H9 (cell line): ENCODE results near the gene SPAG17. TPM values are rescaled to one million over a fixed set of nuclear protein-coding genes. Genes with fewer than 3 reads are reported as not detected.

ENCODE experiments used
- DNase-seq: peaks from one replicate; pipeline ENCODE4 v3.0.0-alpha.2; 2017
- H2AFZ ChIP-seq: one replicate; pipeline ENCODE4 v1.6.1; 2013; ENCODE audit warnings: mild to moderate bottlenecking, low read length, control low read depth, moderate library complexity
- H2AK5ac ChIP-seq: 2 replicates; pipeline ENCODE4 v1.6.1; 2013; ENCODE audit warnings: low read length, control low read depth, mixed read lengths; ENCODE audit not compliant: insufficient read length
- H2BK120ac ChIP-seq: one replicate; pipeline ENCODE4 v1.6.1; 2013; ENCODE audit warnings: low read depth, mild to moderate bottlenecking, low read length, control low read depth, inconsistent platforms; ENCODE audit not compliant: poor library complexity, severe bottlenecking
- H2BK12ac ChIP-seq: 2 replicates; pipeline ENCODE4 v1.6.1; 2013; ENCODE audit warnings: low read length, control low read depth, mixed read lengths, low read depth; ENCODE audit not compliant: insufficient read length
- H2BK15ac ChIP-seq: 2 replicates; pipeline ENCODE4 v1.6.1; 2013; ENCODE audit warnings: low read depth, low read length, control low read depth
- H2BK20ac ChIP-seq: one replicate; pipeline ENCODE4 v1.6.1; 2013; ENCODE audit warnings: low read depth, mild to moderate bottlenecking, low read length, control low read depth, inconsistent platforms; ENCODE audit not compliant: poor library complexity, severe bottlenecking
- H2BK5ac ChIP-seq: 2 replicates; pipeline ENCODE4 v1.6.1; 2013; ENCODE audit warnings: low read length, control low read depth, mixed read lengths; ENCODE audit not compliant: insufficient read length
- H3K14ac ChIP-seq: 2 replicates; pipeline ENCODE4 v1.6.1; 2013; ENCODE audit warnings: low read length, control low read depth; ENCODE audit not compliant: insufficient read depth
- H3K18ac ChIP-seq: 2 replicates; pipeline ENCODE4 v1.6.1; 2013; ENCODE audit warnings: low read depth, mild to moderate bottlenecking, mixed read lengths, low read length, control low read depth; ENCODE audit not compliant: insufficient read length
- H3K23ac ChIP-seq: 2 replicates; pipeline ENCODE4 v1.6.1; 2013; ENCODE audit warnings: low read length, control low read depth, mixed read lengths, low read depth; ENCODE audit not compliant: insufficient read length
- H3K23me2 ChIP-seq: 2 replicates; pipeline ENCODE4 v1.6.1; 2013; ENCODE audit warnings: low read depth, mild to moderate bottlenecking, mixed read lengths, low read length, control low read depth; ENCODE audit not compliant: insufficient read length, poor library complexity, severe bottlenecking
- H3K27ac ChIP-seq: 2 replicates; pipeline ENCODE4 v1.5.1; 2013; ENCODE audit warnings: low read length, control low read depth, mixed read lengths, low read depth; ENCODE audit not compliant: insufficient read length
- H3K27me3 ChIP-seq: 2 replicates; pipeline ENCODE4 v1.6.1; 2013; ENCODE audit warnings: low read length, control low read depth, inconsistent platforms; ENCODE audit not compliant: insufficient read depth
- H3K4ac ChIP-seq: 2 replicates; pipeline ENCODE4 v1.6.1; 2013; ENCODE audit warnings: low read depth, mild to moderate bottlenecking, control low read depth, inconsistent platforms, low read length, moderate library complexity
- H3K4me1 ChIP-seq: 2 replicates; pipeline ENCODE4 v1.6.1; 2013; ENCODE audit warnings: low read length, control low read depth, inconsistent platforms; ENCODE audit not compliant: insufficient read depth
- H3K4me2 ChIP-seq: 2 replicates; pipeline ENCODE4 v1.6.1; 2013; ENCODE audit warnings: low read length, control low read depth, mixed read lengths; ENCODE audit not compliant: insufficient read length, insufficient read depth
- H3K56ac ChIP-seq: 2 replicates; pipeline ENCODE4 v1.6.1; 2013; ENCODE audit warnings: low read depth, mild to moderate bottlenecking, mixed read lengths, low read length, control low read depth; ENCODE audit not compliant: insufficient read length
- H3K79me1 ChIP-seq: 2 replicates; pipeline ENCODE4 v1.6.1; 2013; ENCODE audit warnings: low read depth, mild to moderate bottlenecking, moderate library complexity, low read length, control low read depth, inconsistent platforms; ENCODE audit not compliant: insufficient read depth, poor library complexity, severe bottlenecking
- H3K79me2 ChIP-seq: 2 replicates; pipeline ENCODE4 v1.6.1; 2013; ENCODE audit warnings: low read length, control low read depth, inconsistent platforms; ENCODE audit not compliant: insufficient read depth
- H3K9ac ChIP-seq: 2 replicates; pipeline ENCODE4 v1.6.1; 2013; ENCODE audit warnings: low read length, control low read depth, mixed read lengths; ENCODE audit not compliant: insufficient read length; ENCODE audit errors: extremely low read depth
- H3K9me3 ChIP-seq: one replicate; pipeline ENCODE4 v1.6.1; 2013; ENCODE audit warnings: low read depth, low read length, inconsistent platforms; ENCODE audit not compliant: control insufficient read depth
- H3T11ph ChIP-seq: one replicate; pipeline ENCODE4 v1.6.1; 2013; ENCODE audit warnings: mild to moderate bottlenecking, low read length, control low read depth, inconsistent platforms
- H4K20me1 ChIP-seq: one replicate; pipeline ENCODE4 v1.6.1; 2013; ENCODE audit not compliant: control insufficient read depth, insufficient read length, insufficient read depth
- H4K5ac ChIP-seq: 2 replicates; pipeline ENCODE4 v1.6.1; 2013; ENCODE audit warnings: low read depth, mild to moderate bottlenecking, mixed read lengths, low read length, control low read depth; ENCODE audit not compliant: insufficient read length
- H4K8ac ChIP-seq: replicated peaks from 2 replicates; pipeline ENCODE4 v1.6.1; 2013; ENCODE audit warnings: low read length, control low read depth, mixed read lengths, low read depth; ENCODE audit not compliant: insufficient read length
- H4K91ac ChIP-seq: 2 replicates; pipeline ENCODE4 v1.6.1; 2013; ENCODE audit warnings: low read depth, mild to moderate bottlenecking, moderate library complexity, mixed read lengths, low read length, control low read depth; ENCODE audit not compliant: insufficient read length
- H3K27ac Mint-ChIP-seq, 3 experiments: 2 replicates in 2 of 3; 3 replicates in 1 of 3; pipeline ENCODE4 v1.8.0; 2020 to 2021; ENCODE audit warnings: mixed read lengths in 3 of 3, mild to moderate bottlenecking in 1 of 3, moderate library complexity in 1 of 3
- H3K27me3 Mint-ChIP-seq: 2 replicates; pipeline ENCODE4 v1.8.0; 2021; ENCODE audit warnings: low read depth, mild to moderate bottlenecking, moderate library complexity, mixed read lengths
- H3K36me3 Mint-ChIP-seq, 3 experiments: 2 replicates in 2 of 3; 3 replicates in 1 of 3; pipeline ENCODE4 v1.8.0; 2020 to 2021; ENCODE audit warnings: low read depth in 3 of 3, mixed read lengths in 3 of 3; ENCODE audit not compliant: insufficient read depth in 1 of 3
- H3K4me1 Mint-ChIP-seq, 2 experiments: 2 replicates each; pipeline ENCODE4 v1.8.0; 2020; ENCODE audit warnings: mixed read lengths in 2 of 2
- H3K4me3 Mint-ChIP-seq, 2 experiments: 2 replicates in 1 of 2; 3 replicates in 1 of 2; pipeline ENCODE4 v1.8.0; 2020 to 2021; ENCODE audit warnings: mild to moderate bottlenecking in 2 of 2, mixed read lengths in 2 of 2, moderate library complexity in 1 of 2
- H3K9me3 Mint-ChIP-seq, 2 experiments: 2 replicates in 1 of 2; 3 replicates in 1 of 2; pipeline ENCODE4 v1.8.0; 2020; ENCODE audit warnings: mild to moderate bottlenecking in 2 of 2, mixed read lengths in 2 of 2, moderate library complexity in 1 of 2
- CTCF ChIP-seq: fragments of 200-600 bp; sonication (generic); conservative IDR thresholded peaks from 3 replicates; pipeline ENCODE4 v1.8.0; 2021; ENCODE audit warnings: antibody characterized with exemption, mild to moderate bottlenecking
- WGBS: extraction: QIAGEN DNeasy Blood & Tissue Kit; methylation state at CpG from one replicate; pipeline ENCODE4 v1.1.7; 2013; ENCODE audit warnings: missing lambda C conversion rate, low lambda C conversion rate, mixed read lengths; ENCODE audit not compliant: insufficient read length; ENCODE audit errors: extremely low coverage; 5-methylcytosine and 5-hydroxymethylcytosine counted together
- total RNA-seq: library from RNA; stranded (reverse); gene quantifications from 2 replicates; pipeline ENCODE4 v1.2.1, GENCODE V29; 2021

Gene SPAG17
- total RNA-seq, 1 experiment from 2014 or later: 0.37 TPM

DNA sequence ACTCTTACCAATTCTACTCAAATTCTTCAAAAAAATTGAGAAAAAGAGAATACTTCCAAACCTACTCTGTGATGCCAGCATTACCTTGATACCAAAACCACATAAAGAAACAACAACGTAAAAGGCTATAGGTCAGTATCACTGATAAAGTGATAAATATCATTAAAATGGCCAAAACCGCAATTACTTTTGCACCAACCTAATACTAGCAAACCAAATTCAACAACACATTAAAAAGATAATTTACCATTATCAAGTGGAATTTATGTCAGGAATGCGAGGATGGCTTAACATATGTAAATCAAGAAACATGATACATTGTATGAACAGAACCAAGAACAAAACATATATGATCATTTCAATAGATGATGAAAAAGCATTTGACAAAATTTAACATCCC is 7.0 kb downstream of the SPAG17 start:
- Mint-ChIP-seq H3K9me3 (peaks cover 14 to 16% of the 10 kb centered on the region in 2 experiments; a peak in 4 of 5 replicates), H3K4me3 (no peak overlapping the region), H3K27ac (no peak overlapping the region), H3K4me1 (no peaks in the 10 kb centered on the region), H3K36me3 (peaks cover 0 to 4% (median 3%) of the 10 kb centered on the region in 3 experiments; a peak in 2 of 7 replicates), H3K27me3 (no peaks in the 10 kb centered on the region)
- Histone ChIP-seq H3K9me3 (no peaks in the 10 kb centered on the region), H3K9ac (no peak overlapping the region), H4K5ac (no peak overlapping the region), H2AK5ac (no peak overlapping the region), H3K4ac (no peak overlapping the region), H3K56ac (no peak overlapping the region), H2BK15ac (no peak overlapping the region), H2AFZ (no peak overlapping the region), H3T11ph (no peak overlapping the region), H3K79me1 (no peaks in the 10 kb centered on the region), H3K14ac (no peak overlapping the region), H3K27ac (no peak overlapping the region), H2BK5ac (no peak overlapping the region), H3K4me1 (no peaks in the 10 kb centered on the region), H2BK12ac (no peak overlapping the region), H4K8ac (no peak overlapping the region), H3K27me3 (no peaks in the 10 kb centered on the region), H3K23me2 (no peaks in the 10 kb centered on the region), H3K18ac (no peak overlapping the region), H3K23ac (no peak overlapping the region), H2BK120ac (no peak overlapping the region), H4K20me1 (no peaks in the 10 kb centered on the region), H2BK20ac (no peak overlapping the region), H3K79me2 (no peaks in the 10 kb centered on the region), H3K4me2 (no peak overlapping the region), H4K91ac (no peak overlapping the region)
- no peak for TF ChIP-seq CTCF
- DNase-seq: no peak
- WGBS: no CpG with 5 or more reads among the region's 3 CpGs
